NCI-H345 treated with DMSO at 0.1 percent for 48 hours (cell line): ENCODE results near the gene SFI1.

ENCODE experiments used
- DNase-seq: peaks from one replicate; lab custom pipeline; 2025; ENCODE audit not compliant: unreplicated experiment; lab: John Stamatoyannopoulos, UW

Gene SFI1

DNA sequence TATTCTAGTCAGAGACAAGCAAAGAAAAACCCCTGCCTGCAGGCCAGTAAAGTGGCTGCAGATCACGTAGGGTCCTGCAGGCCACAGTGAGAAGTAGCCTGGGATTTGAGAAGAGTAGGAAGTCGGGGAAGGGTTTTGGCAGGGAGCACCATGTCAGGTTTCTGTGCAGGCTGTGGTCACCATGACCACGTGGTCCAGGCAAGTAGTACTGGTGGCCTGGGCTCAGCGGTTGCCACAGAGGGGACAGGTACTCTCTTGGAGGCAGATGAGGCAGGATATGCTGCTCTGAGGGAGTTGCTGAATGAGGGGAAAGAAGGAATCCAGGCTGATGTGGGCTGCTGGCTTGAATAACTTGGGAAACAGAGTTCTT, 119.1 kb downstream of the SFI1 start:
- no peak for DNase-seq

DNA sequence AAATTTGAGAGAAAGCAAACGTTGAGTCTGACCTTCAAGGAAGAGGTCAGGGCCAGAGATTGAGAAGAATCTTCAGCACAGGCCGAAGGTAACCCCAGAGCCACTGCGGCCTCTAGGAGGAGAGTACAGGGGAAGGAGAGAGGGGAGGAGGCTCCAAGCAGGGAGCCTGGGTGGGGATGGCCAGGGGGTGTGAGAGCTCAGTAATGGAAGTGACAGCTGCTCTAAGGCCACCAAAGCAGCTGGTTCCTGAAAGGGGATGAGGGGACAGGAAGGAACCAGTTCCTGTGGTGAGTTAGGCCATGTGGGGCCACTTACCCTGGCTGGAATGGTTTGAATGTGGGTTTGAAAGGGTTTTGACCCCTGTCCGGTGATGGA, 119.6 kb downstream of the SFI1 start:
- no peak for DNase-seq

- no peak for DNase-seq
These were observed 120.1 kb downstream of the SFI1 start for GRCh38 chr22:31616315-31616980.

- peak; percentile 84 for DNase-seq
These were observed 121.7 kb downstream of the SFI1 start for GRCh38 chr22:31618057-31618456.

- no peak for DNase-seq
These were observed 122.3 kb downstream of the SFI1 start for GRCh38 chr22:31618471-31619176.

DNA sequence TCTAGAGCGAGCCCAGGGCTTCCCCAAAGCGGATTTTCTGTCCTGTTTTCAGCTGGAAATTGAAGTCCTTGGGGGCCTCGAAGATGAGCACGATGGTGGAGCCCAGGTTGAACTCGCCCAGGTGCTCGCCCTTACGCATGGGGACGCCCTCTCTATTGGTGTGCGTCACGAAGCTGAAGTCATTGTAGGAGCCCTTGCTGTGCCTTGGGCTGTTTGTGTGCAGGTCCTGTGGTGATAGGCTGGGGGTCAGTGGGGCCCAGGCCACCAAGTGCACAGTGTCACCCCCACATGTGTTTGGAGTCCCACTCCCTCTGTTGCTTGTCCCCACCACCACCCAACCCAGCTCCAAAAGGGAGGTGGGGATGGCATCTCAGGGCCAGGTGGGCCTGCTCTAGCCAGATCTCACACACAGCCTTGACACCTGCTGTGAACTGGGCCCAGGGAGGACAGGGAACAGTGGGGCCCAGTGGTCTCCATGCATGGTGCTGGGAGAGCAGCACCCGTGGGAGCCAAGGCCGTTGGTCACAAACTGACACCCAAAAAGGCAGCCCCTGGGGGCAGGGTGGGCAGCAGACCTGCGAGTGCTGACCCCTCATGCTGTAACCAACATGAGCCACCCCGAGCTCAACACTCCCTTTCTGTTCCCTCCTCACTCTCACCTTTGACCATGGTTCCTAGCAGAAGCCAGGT, 123.4 kb downstream of the SFI1 start:
- no peak for DNase-seq

- DNase-seq = no peak
These were observed 124.6 kb downstream of the SFI1 start for GRCh38 chr22:31620756-31621480.

DNA sequence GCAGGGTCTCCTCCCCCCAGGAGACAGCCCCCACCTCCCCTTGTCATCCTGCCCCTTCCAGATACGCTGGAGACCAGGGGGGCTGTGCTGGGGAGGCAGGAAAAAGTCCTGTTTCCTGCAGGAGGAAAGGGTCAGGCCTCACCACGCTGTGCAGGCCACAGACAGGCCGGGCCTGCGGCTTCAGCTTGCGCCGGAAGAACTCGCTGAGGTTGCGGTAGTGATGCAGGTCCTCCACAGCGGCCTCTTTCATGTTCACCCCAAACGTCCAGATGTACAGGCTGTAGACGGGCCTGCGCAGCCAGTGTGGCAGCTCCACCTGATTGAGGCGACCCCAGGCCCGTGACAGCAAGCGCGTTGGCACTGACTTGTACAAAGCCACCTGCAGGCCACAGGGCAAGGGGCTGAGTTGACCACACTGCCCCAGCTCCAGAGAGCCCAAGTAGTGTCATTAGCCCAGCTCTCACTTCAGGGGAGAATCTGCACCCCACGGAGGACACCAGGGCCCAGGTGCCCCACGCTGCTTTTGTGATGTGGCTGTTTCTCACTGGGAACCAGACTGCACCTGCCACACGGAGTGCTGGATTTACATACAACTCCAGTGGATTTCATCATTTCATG, 125.3 kb downstream of the SFI1 start:
- no peak for DNase-seq

DNA sequence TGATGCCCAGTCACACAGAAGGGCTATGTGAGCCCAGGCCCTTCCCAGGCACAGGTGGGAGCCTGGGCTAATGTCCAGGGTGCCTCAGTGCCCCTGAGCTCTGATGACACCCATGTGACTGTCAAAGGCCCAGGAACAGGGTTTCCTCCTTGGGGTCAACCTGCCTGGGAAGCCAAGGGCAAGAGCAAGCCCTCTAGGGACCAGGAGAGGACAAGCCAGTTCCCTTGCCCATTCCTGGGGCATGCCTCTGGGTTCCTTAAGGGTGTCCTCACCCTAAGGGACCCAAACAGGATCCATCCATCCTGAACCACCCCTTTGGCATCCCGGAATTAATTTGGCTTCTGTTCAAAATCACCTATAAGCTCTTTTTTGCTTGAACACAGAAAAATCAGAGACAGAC, 126.6 kb downstream of the SFI1 start:
- no peak for DNase-seq

DNA sequence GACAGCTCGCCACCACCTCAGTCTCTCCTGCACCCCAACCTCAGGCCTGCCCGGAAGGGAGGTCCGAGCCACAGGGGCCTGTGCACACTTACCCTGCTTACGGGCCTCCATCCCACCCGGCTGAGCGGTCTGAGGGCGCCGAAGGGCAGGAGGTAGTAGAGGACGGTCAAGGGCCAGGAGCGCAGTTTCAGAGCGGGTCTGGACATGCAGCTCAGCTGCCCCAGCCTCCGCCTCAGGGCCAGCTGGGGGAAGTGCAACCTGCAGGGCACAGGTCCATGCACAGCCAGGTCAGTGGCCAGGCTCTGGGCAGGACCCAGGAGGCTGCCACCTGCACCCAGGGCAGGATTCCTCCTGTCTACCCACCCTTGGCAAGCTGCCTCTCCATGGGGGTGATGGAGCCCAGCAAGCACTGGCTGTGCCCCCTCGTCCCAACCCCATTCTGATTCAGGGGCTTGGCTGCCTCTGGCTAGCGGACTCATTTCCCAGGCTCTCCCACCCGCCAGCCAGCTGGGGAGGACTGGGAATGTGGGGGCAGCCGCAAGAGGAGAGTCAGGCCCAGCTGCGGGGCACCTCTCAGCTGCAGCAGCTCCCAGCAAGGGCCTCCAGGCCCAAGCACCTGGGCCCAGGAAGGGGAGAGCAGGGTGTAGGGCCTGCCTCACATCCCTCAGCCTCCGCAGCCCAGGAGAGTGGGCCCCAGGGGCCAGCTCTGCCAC, 127.4 kb downstream of the SFI1 start:
- no peak for DNase-seq

GRCh38 chr22:31625257-31625640, 128.9 kb downstream of the SFI1 start:
- DNase-seq = no peak

- DNase-seq = no peak
These were observed 129.5 kb downstream of the SFI1 start for GRCh38 chr22:31625661-31626426.

DNA sequence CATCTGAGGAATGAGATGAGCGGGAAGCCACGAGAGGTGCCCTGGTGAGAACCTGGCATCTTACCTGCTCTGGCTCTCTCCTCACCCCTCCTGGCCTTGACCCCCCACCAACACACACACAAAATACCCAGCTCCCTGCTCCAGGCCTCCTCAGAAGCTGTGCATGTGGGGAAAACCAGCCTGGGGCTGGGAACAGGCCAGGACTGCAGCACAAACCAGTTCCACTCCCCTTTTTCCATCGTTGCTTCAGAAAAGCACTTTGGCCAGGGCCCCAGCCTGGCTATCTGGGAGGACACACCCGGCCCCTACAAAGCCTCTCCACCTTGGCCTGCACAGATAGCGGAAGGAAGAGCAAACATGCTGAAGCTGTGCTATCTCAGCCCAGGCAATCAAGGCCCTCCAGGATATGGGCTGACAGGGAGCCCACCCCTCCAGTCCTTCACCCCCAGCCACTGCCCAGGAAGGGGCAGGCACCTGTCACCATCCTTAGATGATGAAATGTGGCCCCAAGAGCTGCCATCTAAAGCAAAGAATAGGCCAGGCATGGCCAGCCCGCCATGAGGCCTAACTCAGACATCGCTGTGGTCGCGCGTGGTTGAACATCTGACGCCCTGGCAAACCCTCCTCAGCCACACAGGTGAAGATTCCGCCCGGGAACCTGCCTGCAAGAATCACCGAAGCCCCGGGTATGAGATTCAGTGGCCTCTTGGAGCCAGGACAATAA, 130.3 kb downstream of the SFI1 start:
- DNase-seq = no peak

- no peak for DNase-seq
These were observed 130.9 kb downstream of the SFI1 start for GRCh38 chr22:31627223-31627731.

- DNase-seq = no peak
These were observed 132.0 kb downstream of the SFI1 start for GRCh38 chr22:31628362-31628761.

GRCh38 chr22:31628969-31629708, 132.8 kb downstream of the SFI1 start:
- no peak for DNase-seq

DNA sequence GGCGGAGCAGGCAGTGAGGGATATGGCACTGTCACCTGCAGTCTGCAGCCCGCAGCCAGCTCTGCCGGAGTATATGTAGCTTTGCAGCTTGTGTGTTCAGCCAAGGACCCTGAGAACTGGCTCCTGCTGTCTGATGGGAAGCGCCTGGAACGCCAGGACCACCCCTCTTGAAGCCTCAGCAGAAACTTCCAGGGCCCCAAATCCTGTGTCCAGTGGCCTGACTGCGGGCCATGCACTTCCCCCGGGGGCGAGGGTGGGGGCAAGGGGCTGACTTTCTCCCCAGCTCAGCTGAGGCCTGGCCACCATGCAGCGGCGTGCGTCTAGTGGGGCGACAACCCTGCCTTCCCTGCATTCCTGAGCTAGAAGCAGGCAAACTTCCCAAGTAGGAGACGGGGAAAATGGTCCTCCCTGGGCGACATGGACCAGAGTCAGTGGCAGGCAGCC, 133.4 kb downstream of the SFI1 start:
- no peak for DNase-seq
